ENCODE results near the gene ZNF763. TPM values are rescaled to one million over a fixed set of nuclear protein-coding genes. Genes with fewer than 3 reads are reported as not detected.
"Not testable (repeated sequence)": the region's sequence is repeated elsewhere in the genome, so short reads cannot be mapped to it uniquely, and the experiment has no call there.

The ZNF763 gene
- total RNA-seq, 1 donor from 2014 or later = not detected

DNA sequence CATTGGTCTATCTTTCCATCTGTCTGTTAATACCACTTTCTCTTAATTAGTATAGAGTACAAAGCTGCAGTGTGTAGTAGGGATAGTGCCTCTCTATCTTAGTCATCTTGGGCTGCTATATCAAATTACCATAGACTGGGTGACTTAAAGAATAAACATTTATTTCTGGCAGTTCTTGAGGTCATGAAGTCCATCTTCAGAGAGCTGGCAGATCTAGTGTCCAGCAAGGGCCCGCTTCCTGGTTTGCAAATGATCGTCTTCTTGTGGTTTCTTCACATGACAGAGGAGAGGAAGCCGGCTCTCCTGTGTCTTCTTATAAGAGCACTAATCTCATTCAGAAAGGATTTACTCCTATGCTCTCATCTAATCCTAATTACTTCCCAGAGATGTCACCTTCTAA is 33.8 kb upstream of the ZNF763 start:
- Histone ChIP-seq H3K27ac (ENCODE audit: low read depth, low read length) (no peak overlapping the region), H3K9me3 (ENCODE audit: insufficient read depth, low read depth, low read length) (peaks cover 4% of the 10 kb centered on the region), H4K20me1 (ENCODE audit: insufficient read depth, low read length) (peaks cover 15% of the 10 kb centered on the region), H3K27me3 (ENCODE audit: insufficient read depth, low read length) (no peaks in the 10 kb centered on the region), H3K4me2 (ENCODE audit: low read length) (no peak overlapping the region), H3K4me3 (ENCODE audit: insufficient read depth, low read depth, low read length) (no peak overlapping the region), H3K4me1 (ENCODE audit: insufficient read depth, low read length) (no peaks in the 10 kb centered on the region), H3K36me3 (ENCODE audit: insufficient read depth, low read length) (no peaks in the 10 kb centered on the region), H3K79me2 (ENCODE audit: insufficient read depth, low read length) (peaks cover 76% of the 10 kb centered on the region), H3K9ac (ENCODE audit: low read length) (no peak overlapping the region), H2AFZ (ENCODE audit: low read depth, low read length) (no peak overlapping the region)
- Mint-ChIP-seq H3K4me3 (ENCODE audit: unreplicated experiment) (no peak overlapping the region), H3K27me3 (ENCODE audit: low read depth, unreplicated experiment) (no peaks in the 10 kb centered on the region), H3K27ac (ENCODE audit: unreplicated experiment) (no peak overlapping the region), H3K36me3 (ENCODE audit: low read depth, unreplicated experiment) (no peaks in the 10 kb centered on the region), H3K4me1 (ENCODE audit: low read depth, unreplicated experiment) (no peaks in the 10 kb centered on the region), H3K9me3 (ENCODE audit: unreplicated experiment) (peaks cover 16% of the 10 kb centered on the region)
- FAIRE-seq (no peak), DNase-seq (ENCODE audit: low read depth) (peak; percentile 15)
- TF ChIP-seq, protein P1, sequence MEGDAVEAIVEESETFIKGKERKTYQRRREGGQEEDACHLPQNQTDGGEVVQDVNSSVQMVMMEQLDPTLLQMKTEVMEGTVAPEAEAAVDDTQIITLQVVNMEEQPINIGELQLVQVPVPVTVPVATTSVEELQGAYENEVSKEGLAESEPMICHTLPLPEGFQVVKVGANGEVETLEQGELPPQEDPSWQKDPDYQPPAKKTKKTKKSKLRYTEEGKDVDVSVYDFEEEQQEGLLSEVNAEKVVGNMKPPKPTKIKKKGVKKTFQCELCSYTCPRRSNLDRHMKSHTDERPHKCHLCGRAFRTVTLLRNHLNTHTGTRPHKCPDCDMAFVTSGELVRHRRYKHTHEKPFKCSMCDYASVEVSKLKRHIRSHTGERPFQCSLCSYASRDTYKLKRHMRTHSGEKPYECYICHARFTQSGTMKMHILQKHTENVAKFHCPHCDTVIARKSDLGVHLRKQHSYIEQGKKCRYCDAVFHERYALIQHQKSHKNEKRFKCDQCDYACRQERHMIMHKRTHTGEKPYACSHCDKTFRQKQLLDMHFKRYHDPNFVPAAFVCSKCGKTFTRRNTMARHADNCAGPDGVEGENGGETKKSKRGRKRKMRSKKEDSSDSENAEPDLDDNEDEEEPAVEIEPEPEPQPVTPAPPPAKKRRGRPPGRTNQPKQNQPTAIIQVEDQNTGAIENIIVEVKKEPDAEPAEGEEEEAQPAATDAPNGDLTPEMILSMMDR (IDR thresholded peaks at IDR 0.05; ENCODE audit: insufficient read depth, low read depth, low read length) = no peak
- no peak for TF ChIP-seq EZH2 (IDR thresholded peaks at IDR 0.05; ENCODE audit: insufficient read depth, low read length)

DNA sequence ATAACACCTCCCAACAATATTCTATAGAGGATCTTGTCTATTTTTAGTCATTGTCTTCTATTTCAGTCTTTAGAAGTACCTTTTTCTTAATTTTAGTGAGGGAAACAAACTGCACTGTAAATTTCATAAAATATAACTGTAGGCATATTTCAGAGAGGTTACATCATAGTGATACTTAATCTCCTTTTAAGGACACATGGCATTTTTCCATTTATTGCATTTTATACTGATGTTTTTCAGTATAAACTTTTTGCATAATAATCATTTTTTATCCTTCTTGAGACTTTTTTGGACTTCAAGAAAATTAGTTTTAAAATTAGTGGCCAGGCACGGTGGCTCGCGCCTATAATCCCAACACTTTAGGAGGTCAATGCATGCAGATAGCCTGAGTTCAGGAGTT is 33.3 kb upstream of the ZNF763 start:
- no peak overlapping the region for H3K4me3 Mint-ChIP-seq (ENCODE audit: unreplicated experiment)
- H3K9me3 ChIP-seq (ENCODE audit: insufficient read depth, low read depth, low read length) = peaks cover 4% of the 10 kb centered on the region

DNA sequence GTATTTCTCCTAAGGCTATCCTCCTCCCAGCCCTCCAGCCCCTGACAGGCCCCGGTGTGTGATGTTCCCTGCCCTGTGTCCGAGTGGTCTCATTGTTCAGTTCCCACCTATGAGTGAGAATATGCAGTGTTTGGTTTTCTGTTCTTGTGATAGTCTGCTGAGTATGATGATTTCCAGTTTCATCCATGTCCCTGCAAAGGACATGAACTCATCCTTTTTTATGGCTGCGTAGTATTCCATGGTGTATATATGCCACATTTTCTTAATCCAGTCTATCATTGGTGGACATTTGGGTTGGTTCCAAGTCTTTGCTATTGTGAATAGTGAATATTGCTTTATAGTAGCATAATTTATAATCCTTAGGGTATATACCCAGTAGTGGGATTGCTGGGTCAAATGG is 29.0 kb upstream of the ZNF763 start:
- H3K27me3 Mint-ChIP-seq (ENCODE audit: low read depth, unreplicated experiment); H3K27ac Mint-ChIP-seq (ENCODE audit: unreplicated experiment); H3K27me3 ChIP-seq (ENCODE audit: insufficient read depth, low read length); H4K20me1 ChIP-seq (ENCODE audit: insufficient read depth, low read length); H2AFZ ChIP-seq (ENCODE audit: low read depth, low read length); H3K4me3 ChIP-seq (ENCODE audit: insufficient read depth, low read depth, low read length); H3K9me3 ChIP-seq (ENCODE audit: insufficient read depth, low read depth, low read length); H3K4me3 Mint-ChIP-seq (ENCODE audit: unreplicated experiment); FAIRE-seq; H3K4me1 ChIP-seq (ENCODE audit: insufficient read depth, low read length); DNase-seq (ENCODE audit: low read depth); H3K36me3 ChIP-seq (ENCODE audit: insufficient read depth, low read length); H3K9me3 Mint-ChIP-seq (ENCODE audit: unreplicated experiment); H3K4me2 ChIP-seq (ENCODE audit: low read length); H3K4me1 Mint-ChIP-seq (ENCODE audit: low read depth, unreplicated experiment); H3K27ac ChIP-seq (ENCODE audit: low read depth, low read length); H3K9ac ChIP-seq (ENCODE audit: low read length); H3K36me3 Mint-ChIP-seq (ENCODE audit: low read depth, unreplicated experiment): not testable (repeated sequence)
- peaks cover 61% of the 10 kb centered on the region for H3K79me2 ChIP-seq (ENCODE audit: insufficient read depth, low read length)

More for the DNA sequence above, 33.3 kb upstream of the ZNF763 start:
- peaks cover 13% of the 10 kb centered on the region for H4K20me1 ChIP-seq (ENCODE audit: insufficient read depth, low read length)
- H3K36me3 ChIP-seq (ENCODE audit: insufficient read depth, low read length) = no peaks in the 10 kb centered on the region
- Mint-ChIP-seq H3K27me3 (ENCODE audit: low read depth, unreplicated experiment) (no peaks in the 10 kb centered on the region), H3K36me3 (ENCODE audit: low read depth, unreplicated experiment) (no peaks in the 10 kb centered on the region), H3K27ac (ENCODE audit: unreplicated experiment) (no peak overlapping the region), H3K9me3 (ENCODE audit: unreplicated experiment) (peaks cover 13% of the 10 kb centered on the region), H3K4me1 (ENCODE audit: low read depth, unreplicated experiment) (no peaks in the 10 kb centered on the region)
- peaks cover 71% of the 10 kb centered on the region for H3K79me2 ChIP-seq (ENCODE audit: insufficient read depth, low read length)
- no peak overlapping the region for H2AFZ ChIP-seq (ENCODE audit: low read depth, low read length)
- H3K27ac ChIP-seq (ENCODE audit: low read depth, low read length) = no peak overlapping the region
- no peak overlapping the region for H3K4me2 ChIP-seq (ENCODE audit: low read length)
- no peak for DNase-seq (ENCODE audit: low read depth)
- no peak for FAIRE-seq
- no peak overlapping the region for H3K9ac ChIP-seq (ENCODE audit: low read length)
- no peak overlapping the region for H3K4me3 ChIP-seq (ENCODE audit: insufficient read depth, low read depth, low read length)
- no peaks in the 10 kb centered on the region for H3K27me3 ChIP-seq (ENCODE audit: insufficient read depth, low read length)
- no peaks in the 10 kb centered on the region for H3K4me1 ChIP-seq (ENCODE audit: insufficient read depth, low read length)
- TF ChIP-seq EZH2 (IDR thresholded peaks at IDR 0.05; ENCODE audit: insufficient read depth, low read length) = no peak

DNA sequence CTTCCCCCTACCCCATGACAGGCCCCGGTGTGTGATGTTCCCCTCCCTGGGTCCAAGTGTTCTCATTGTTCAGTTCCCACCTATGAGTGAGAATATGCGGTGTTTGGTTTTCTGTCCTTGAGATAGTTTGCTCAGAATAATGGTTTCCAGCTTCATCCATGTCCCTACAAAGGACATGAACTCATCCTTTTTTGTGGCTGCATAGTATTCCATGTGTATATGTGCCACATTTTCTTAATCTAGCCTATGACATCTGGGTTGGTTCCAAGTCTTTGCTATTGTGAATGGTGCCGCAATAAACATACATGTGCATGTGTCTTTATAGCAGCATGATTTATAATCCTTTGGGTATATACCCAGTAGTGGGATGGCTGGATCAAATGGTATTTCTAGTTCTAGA is 26.5 kb upstream of the ZNF763 start:
- Histone ChIP-seq H3K79me2 (ENCODE audit: insufficient read depth, low read length) (peaks cover 53% of the 10 kb centered on the region), H3K9me3 (ENCODE audit: insufficient read depth, low read depth, low read length) (peaks cover 14% of the 10 kb centered on the region)
- not testable (repeated sequence) for H3K27me3 Mint-ChIP-seq (ENCODE audit: low read depth, unreplicated experiment); H3K9me3 Mint-ChIP-seq (ENCODE audit: unreplicated experiment); DNase-seq (ENCODE audit: low read depth); H3K36me3 Mint-ChIP-seq (ENCODE audit: low read depth, unreplicated experiment); FAIRE-seq; H3K36me3 ChIP-seq (ENCODE audit: insufficient read depth, low read length); H3K27ac Mint-ChIP-seq (ENCODE audit: unreplicated experiment); H3K4me3 ChIP-seq (ENCODE audit: insufficient read depth, low read depth, low read length); H2AFZ ChIP-seq (ENCODE audit: low read depth, low read length); H3K9ac ChIP-seq (ENCODE audit: low read length); H4K20me1 ChIP-seq (ENCODE audit: insufficient read depth, low read length); H3K4me1 Mint-ChIP-seq (ENCODE audit: low read depth, unreplicated experiment); H3K27ac ChIP-seq (ENCODE audit: low read depth, low read length); H3K4me3 Mint-ChIP-seq (ENCODE audit: unreplicated experiment); H3K4me1 ChIP-seq (ENCODE audit: insufficient read depth, low read length); H3K4me2 ChIP-seq (ENCODE audit: low read length); H3K27me3 ChIP-seq (ENCODE audit: insufficient read depth, low read length)

DNA sequence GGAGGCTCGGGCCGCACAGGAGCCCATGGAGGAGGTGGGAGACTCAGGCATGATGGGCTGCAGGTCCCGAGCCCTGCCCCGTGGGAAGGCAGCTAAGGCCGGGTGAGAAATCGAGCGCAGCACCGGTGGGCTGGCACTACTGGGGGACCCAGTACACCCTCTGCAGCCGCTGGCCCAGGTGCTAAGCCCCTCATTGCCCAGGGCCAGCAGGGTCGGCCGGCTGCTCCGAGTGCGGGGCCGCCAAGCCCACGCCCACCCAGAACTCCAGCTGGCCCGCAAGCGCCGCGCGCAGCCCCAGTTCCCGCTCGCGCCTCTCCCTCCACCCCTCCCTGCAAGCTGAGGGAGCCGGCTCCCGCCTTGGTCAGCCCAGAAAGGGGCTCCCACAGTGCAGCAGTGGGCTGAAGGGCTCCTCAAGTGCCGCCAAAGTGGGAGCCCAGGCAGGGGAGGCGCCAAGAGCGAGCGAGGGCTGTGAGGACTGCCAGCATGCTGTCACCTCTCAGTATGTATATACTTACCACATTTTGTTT is 23.4 kb upstream of the ZNF763 start:
- H4K20me1 ChIP-seq (ENCODE audit: insufficient read depth, low read length); H3K36me3 Mint-ChIP-seq (ENCODE audit: low read depth, unreplicated experiment); FAIRE-seq; H3K4me3 ChIP-seq (ENCODE audit: insufficient read depth, low read depth, low read length); H3K9ac ChIP-seq (ENCODE audit: low read length); H3K4me1 ChIP-seq (ENCODE audit: insufficient read depth, low read length); H3K27me3 ChIP-seq (ENCODE audit: insufficient read depth, low read length); H3K36me3 ChIP-seq (ENCODE audit: insufficient read depth, low read length); H3K27ac ChIP-seq (ENCODE audit: low read depth, low read length); H2AFZ ChIP-seq (ENCODE audit: low read depth, low read length); DNase-seq (ENCODE audit: low read depth); H3K27me3 Mint-ChIP-seq (ENCODE audit: low read depth, unreplicated experiment); H3K4me2 ChIP-seq (ENCODE audit: low read length); H3K27ac Mint-ChIP-seq (ENCODE audit: unreplicated experiment); H3K4me1 Mint-ChIP-seq (ENCODE audit: low read depth, unreplicated experiment); H3K4me3 Mint-ChIP-seq (ENCODE audit: unreplicated experiment): not testable (repeated sequence)
- H3K9me3 ChIP-seq (ENCODE audit: insufficient read depth, low read depth, low read length) = peaks cover 36% of the 10 kb centered on the region
- peaks cover 57% of the 10 kb centered on the region for H3K79me2 ChIP-seq (ENCODE audit: insufficient read depth, low read length)
- H3K9me3 Mint-ChIP-seq (ENCODE audit: unreplicated experiment) = peaks cover 21% of the 10 kb centered on the region
